ENCODE results near the gene IWS1. TPM values are rescaled to one million over a fixed set of nuclear protein-coding genes. Genes with fewer than 3 reads are reported as not detected.
A peak's percentile ranks its signal among the peaks of the same experiment; 100 is the strongest.
"Not testable (repeated sequence)": the region's sequence is repeated elsewhere in the genome, so short reads cannot be mapped to it uniquely, and the experiment has no call there.

The IWS1 gene
- total RNA-seq (2014; rRNA removed; shearing (Covaris generic)), result 34.8 and 43.1 TPM in 2 replicates

- DNase-seq (ENCODE audit: low spot score), result peak; percentile 98
Observed at GRCh38 chr2:127526132-127527000, at the start of gene IWS1. Gene IWS1 (minus strand): TSS chr2:127526489. CDS start chr2:127526208, 281 bp downstream.

- DNase-seq (ENCODE audit: low spot score), result no peak
Observed at GRCh38 chr2:127575941-127576432, 49.7 kb upstream of the IWS1 start.

- no peak for DNase-seq (ENCODE audit: low spot score)
Observed at GRCh38 chr2:127575185-127575765, 49.0 kb upstream of the IWS1 start.

GRCh38 chr2:127574656-127575055, 48.4 kb upstream of the IWS1 start:
- no peak for DNase-seq (ENCODE audit: low spot score)

GRCh38 chr2:127573771-127574170, 47.5 kb upstream of the IWS1 start:
- no peak for DNase-seq (ENCODE audit: low spot score)

- DNase-seq (ENCODE audit: low spot score), result no peak
Observed at GRCh38 chr2:127573298-127573697, 47.0 kb upstream of the IWS1 start.

- no peak for DNase-seq (ENCODE audit: low spot score)
Observed at GRCh38 chr2:127572841-127573240, 46.6 kb upstream of the IWS1 start.

GRCh38 chr2:127572352-127572751, 46.1 kb upstream of the IWS1 start:
- DNase-seq (ENCODE audit: low spot score), result not testable (repeated sequence)

- DNase-seq (ENCODE audit: low spot score), result no peak
Observed at GRCh38 chr2:127570282-127571250, 44.3 kb upstream of the IWS1 start.

- no peak for DNase-seq (ENCODE audit: low spot score)
Observed at GRCh38 chr2:127569666-127570065, 43.4 kb upstream of the IWS1 start.

- DNase-seq (ENCODE audit: low spot score), result no peak
Observed at GRCh38 chr2:127568128-127568527, 41.8 kb upstream of the IWS1 start.

- DNase-seq (ENCODE audit: low spot score), result no peak
Observed at GRCh38 chr2:127567351-127567854, 41.1 kb upstream of the IWS1 start.

GRCh38 chr2:127566576-127566975, 40.3 kb upstream of the IWS1 start:
- no peak for DNase-seq (ENCODE audit: low spot score)

- DNase-seq (ENCODE audit: low spot score), result no peak
Observed at GRCh38 chr2:127566139-127566417, 39.8 kb upstream of the IWS1 start.

- no peak for DNase-seq (ENCODE audit: low spot score)
Observed at GRCh38 chr2:127565261-127566138, 39.2 kb upstream of the IWS1 start.

- no peak for DNase-seq (ENCODE audit: low spot score)
Observed at GRCh38 chr2:127564429-127565260, 38.4 kb upstream of the IWS1 start.

- DNase-seq (ENCODE audit: low spot score), result no peak
Observed at GRCh38 chr2:127563458-127564428, 37.5 kb upstream of the IWS1 start.

- DNase-seq (ENCODE audit: low spot score), result no peak
Observed at GRCh38 chr2:127562936-127563335, 36.6 kb upstream of the IWS1 start.

- no peak for DNase-seq (ENCODE audit: low spot score)
Observed at GRCh38 chr2:127561371-127561770, 35.1 kb upstream of the IWS1 start.

Measured in HT-29 (cell line).